Sigmoid colon (tissue), 3 donors: ENCODE measurements around the gene STX1B.

Experiments used
- CTCF ChIP-seq, 4 experiments: fragments of 450-650 bp in 3 of 4; fragments of 200-600 bp in 1 of 4; IDR thresholded peaks; one replicate each; pipeline ENCODE4 v1.5.1; 2016 to 2019; ENCODE audit warnings: antibody characterized with exemption in 4 of 4, mild to moderate bottlenecking in 3 of 4, moderate library complexity in 2 of 4
- POLR2A ChIP-seq, 2 donors: fragments of 450-650 bp; IDR thresholded peaks; one replicate each; pipeline ENCODE4 v1.6.1; 2016; ENCODE audit warnings: antibody characterized with exemption in 2 of 2, mild to moderate bottlenecking in 2 of 2, moderate library complexity in 2 of 2

GRCh38 chr16:30974348-30974747, 36.1 kb downstream of the STX1B start:
- TF ChIP-seq CTCF (IDR thresholded peaks at IDR 0.05) (no peak), POLR2A (IDR thresholded peaks at IDR 0.05) (no peak)
